Parathyroid adenoma (tissue), 2 donors: ENCODE results near the gene MAPK8IP1.

Experiments
- H2AFZ ChIP-seq: fragments of 300-600 bp; sonication (generic); one replicate; pipeline ENCODE4 v1.7.0; 2017; ENCODE audit warnings: antibody characterized with exemption, mild to moderate bottlenecking
- H3K27ac ChIP-seq: fragments of 300-600 bp; sonication (generic); one replicate; pipeline ENCODE4 v1.7.0; 2017
- H3K27me3 ChIP-seq: fragments of 300-600 bp; sonication (generic); one replicate; pipeline ENCODE4 v1.7.0; 2017; ENCODE audit warnings: low read length; ENCODE audit not compliant: control insufficient read depth, insufficient read depth
- H3K36me3 ChIP-seq: fragments of 300-600 bp; sonication (generic); one replicate; pipeline ENCODE4 v1.7.0; 2017; ENCODE audit warnings: low read length; ENCODE audit not compliant: control insufficient read depth, insufficient read depth
- H3K4me1 ChIP-seq: fragments of 300-600 bp; sonication (generic); one replicate; pipeline ENCODE4 v1.7.0; 2017; ENCODE audit warnings: control low read depth
- H3K4me2 ChIP-seq: fragments of 300-600 bp; sonication (generic); one replicate; pipeline ENCODE4 v1.7.0; 2017; ENCODE audit warnings: low read length
- H3K4me3 ChIP-seq: fragments of 300-600 bp; sonication (generic); one replicate; pipeline ENCODE4 v1.7.0; 2017; ENCODE audit warnings: low read depth, low read length
- H3K79me2 ChIP-seq: fragments of 300-600 bp; sonication (generic); one replicate; pipeline ENCODE4 v1.7.0; 2017; ENCODE audit warnings: control low read depth
- H3K9ac ChIP-seq: fragments of 300-600 bp; sonication (generic); one replicate; pipeline ENCODE4 v1.7.0; 2017; ENCODE audit warnings: mild to moderate bottlenecking
- H3K9me3 ChIP-seq: fragments of 300-600 bp; sonication (generic); one replicate; pipeline ENCODE4 v1.7.0; 2017; ENCODE audit warnings: low read length; ENCODE audit not compliant: control insufficient read depth
- TF ChIP-seq, protein P1 (sequence below): fragments of 300-600 bp; sonication (generic); IDR thresholded peaks from one replicate; pipeline ENCODE4 v1.7.0; 2017; ENCODE audit warnings: antibody characterized with exemption, mild to moderate bottlenecking
- donor health status: primary hyperparathyroidism.

MAPK8IP1 gene

DNA sequence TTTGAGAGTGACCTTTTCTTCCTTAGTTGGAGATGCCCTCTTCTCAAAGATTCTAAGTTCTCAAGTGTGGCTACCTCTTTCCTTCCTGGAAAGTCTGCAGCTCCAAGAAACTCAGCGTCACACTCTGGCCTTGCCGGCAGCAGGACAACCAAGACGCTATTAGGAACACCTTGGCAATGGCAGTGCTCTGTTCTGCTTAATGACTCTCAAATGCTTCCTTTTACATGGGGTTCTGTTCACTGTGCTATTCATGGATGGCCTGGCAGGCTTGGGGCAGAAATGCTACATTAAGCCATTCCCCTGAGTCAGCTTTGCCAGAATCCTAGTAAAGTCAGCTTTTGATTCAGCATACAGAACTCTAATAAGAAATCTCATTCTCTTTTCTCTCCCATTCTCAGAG lies 62.9 kb downstream of the MAPK8IP1 start:
- Histone ChIP-seq H3K27me3 (no peaks in the 10 kb centered on the region), H2AFZ (no peak overlapping the region), H3K4me3 (no peak overlapping the region), H3K36me3 (no peaks in the 10 kb centered on the region), H3K4me1 (no peaks in the 10 kb centered on the region), H3K9me3 (no peaks in the 10 kb centered on the region), H3K4me2 (no peak overlapping the region), H3K27ac (no peak overlapping the region), H3K79me2 (no peaks in the 10 kb centered on the region), H3K9ac (no peak overlapping the region)
- TF ChIP-seq, protein P1, sequence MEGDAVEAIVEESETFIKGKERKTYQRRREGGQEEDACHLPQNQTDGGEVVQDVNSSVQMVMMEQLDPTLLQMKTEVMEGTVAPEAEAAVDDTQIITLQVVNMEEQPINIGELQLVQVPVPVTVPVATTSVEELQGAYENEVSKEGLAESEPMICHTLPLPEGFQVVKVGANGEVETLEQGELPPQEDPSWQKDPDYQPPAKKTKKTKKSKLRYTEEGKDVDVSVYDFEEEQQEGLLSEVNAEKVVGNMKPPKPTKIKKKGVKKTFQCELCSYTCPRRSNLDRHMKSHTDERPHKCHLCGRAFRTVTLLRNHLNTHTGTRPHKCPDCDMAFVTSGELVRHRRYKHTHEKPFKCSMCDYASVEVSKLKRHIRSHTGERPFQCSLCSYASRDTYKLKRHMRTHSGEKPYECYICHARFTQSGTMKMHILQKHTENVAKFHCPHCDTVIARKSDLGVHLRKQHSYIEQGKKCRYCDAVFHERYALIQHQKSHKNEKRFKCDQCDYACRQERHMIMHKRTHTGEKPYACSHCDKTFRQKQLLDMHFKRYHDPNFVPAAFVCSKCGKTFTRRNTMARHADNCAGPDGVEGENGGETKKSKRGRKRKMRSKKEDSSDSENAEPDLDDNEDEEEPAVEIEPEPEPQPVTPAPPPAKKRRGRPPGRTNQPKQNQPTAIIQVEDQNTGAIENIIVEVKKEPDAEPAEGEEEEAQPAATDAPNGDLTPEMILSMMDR, result no peak

DNA sequence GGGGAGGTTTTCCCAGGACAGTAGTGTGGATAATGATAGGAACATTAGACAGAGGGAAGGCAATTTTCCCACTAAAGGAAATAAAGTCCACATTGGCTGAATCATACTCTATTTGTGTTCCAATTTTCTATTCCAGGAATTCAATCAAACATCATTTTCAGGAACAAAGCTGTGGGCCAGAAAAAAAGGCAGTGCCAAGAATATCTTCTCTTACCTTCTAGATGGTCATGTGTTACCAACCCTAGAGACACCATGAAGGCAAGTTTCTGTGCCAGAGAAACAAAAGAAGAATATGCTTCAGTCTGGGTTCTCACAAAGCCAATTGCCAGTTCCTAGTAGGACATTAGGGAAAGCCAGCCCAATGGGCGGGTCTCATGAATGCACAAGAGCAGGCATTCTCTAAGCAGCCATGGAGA lies 64.5 kb downstream of the MAPK8IP1 start:
- H2AFZ ChIP-seq, result no peak overlapping the region
- no peaks in the 10 kb centered on the region for H3K36me3 ChIP-seq
- no peaks in the 10 kb centered on the region for H3K27me3 ChIP-seq
- no peak overlapping the region for H3K4me3 ChIP-seq
- H3K4me2 ChIP-seq, result no peak overlapping the region
- H3K79me2 ChIP-seq, result no peaks in the 10 kb centered on the region
- no peaks in the 10 kb centered on the region for H3K4me1 ChIP-seq
- H3K9me3 ChIP-seq, result no peaks in the 10 kb centered on the region
- TF ChIP-seq, protein P1, result no peak
- no peak overlapping the region for H3K9ac ChIP-seq
- no peak overlapping the region for H3K27ac ChIP-seq
